Adrenal gland (tissue), 5 donors: Measurements from ENCODE around the gene SDC4.

ENCODE experiments used
- POLR2A ChIP-seq, 2 donors: fragments of 450-650 bp; IDR thresholded peaks; one replicate each; pipeline ENCODE4 v1.6.1; 2017; ENCODE audit warnings: antibody characterized with exemption in 2 of 2, mild to moderate bottlenecking in 2 of 2, moderate library complexity in 1 of 2
- TF ChIP-seq, protein P1 (sequence below), 6 experiments: fragments of 450-650 bp in 4 of 6; fragments of 200-600 bp in 2 of 6; sonication (generic) in 1 of 6; IDR thresholded peaks; 1 replicate in 5 of 6; 2 replicates in 1 of 6; pipeline versions ENCODE4 v1.5.1 to v1.8.0; 2016 to 2021; ENCODE audit warnings: antibody characterized with exemption in 6 of 6, mild to moderate bottlenecking in 2 of 6, moderate library complexity in 1 of 6
- donor health status: DM: no; HTN: no; CAD: no.

DNA sequence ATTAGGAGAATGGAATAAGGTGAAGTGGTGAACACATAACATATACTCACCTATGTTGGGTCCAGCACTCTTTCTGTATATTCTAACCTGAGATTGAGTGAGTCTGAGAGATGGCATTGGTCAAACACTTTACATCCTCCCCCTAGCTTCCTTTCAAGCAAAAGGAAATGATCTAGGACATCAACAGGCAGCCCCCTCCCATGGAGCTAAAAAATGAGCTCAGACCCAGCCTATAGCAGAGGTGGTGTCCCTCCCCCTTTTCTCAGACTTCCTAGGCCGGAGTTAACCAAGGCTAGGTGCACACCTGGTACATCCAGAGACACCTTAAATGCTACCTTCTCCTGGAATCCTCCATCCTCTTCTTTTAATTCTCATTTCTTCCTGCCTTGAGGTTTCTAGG is 5.5 kb upstream of the SDC4 start:
- TF ChIP-seq POLR2A (IDR thresholded peaks at IDR 0.05), result no peak
- TF ChIP-seq, protein P1, sequence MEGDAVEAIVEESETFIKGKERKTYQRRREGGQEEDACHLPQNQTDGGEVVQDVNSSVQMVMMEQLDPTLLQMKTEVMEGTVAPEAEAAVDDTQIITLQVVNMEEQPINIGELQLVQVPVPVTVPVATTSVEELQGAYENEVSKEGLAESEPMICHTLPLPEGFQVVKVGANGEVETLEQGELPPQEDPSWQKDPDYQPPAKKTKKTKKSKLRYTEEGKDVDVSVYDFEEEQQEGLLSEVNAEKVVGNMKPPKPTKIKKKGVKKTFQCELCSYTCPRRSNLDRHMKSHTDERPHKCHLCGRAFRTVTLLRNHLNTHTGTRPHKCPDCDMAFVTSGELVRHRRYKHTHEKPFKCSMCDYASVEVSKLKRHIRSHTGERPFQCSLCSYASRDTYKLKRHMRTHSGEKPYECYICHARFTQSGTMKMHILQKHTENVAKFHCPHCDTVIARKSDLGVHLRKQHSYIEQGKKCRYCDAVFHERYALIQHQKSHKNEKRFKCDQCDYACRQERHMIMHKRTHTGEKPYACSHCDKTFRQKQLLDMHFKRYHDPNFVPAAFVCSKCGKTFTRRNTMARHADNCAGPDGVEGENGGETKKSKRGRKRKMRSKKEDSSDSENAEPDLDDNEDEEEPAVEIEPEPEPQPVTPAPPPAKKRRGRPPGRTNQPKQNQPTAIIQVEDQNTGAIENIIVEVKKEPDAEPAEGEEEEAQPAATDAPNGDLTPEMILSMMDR (IDR thresholded peaks at IDR 0.05), result no peak
